HEK293 (cell line): ENCODE measurements around the gene TMEM240.
"Not testable (repeated sequence)": the region's sequence is repeated elsewhere in the genome, so short reads cannot be mapped to it uniquely, and the experiment has no call there.

Experiments
- CTCF ChIA-PET: fragments of 350-600 bp; formaldehyde crosslinking; extraction: SDS; loops from one replicate; lab custom pipeline; 2021; ENCODE audit warnings: antibody characterized with exemption; lab: Yijun Ruan, JAX
- POLR2A ChIA-PET: fragments of 300-600 bp; formaldehyde crosslinking; extraction: SDS; loops from one replicate; lab custom pipeline; 2020; ENCODE audit warnings: antibody characterized with exemption, inconsistent platforms; lab: Yijun Ruan, JAX
- H3K27ac ChIP-seq: fragments of 200-500 bp; sonication (Bioruptor generic); 2 replicates; pipeline ENCODE4 v1.5.1; 2014; ENCODE audit warnings: low read depth, low read length, control low read depth, inconsistent platforms; ENCODE audit errors: extremely low read depth
- H3K36me3 ChIP-seq, 2 experiments: fragments of 200-500 bp in 1 of 2; sonication (Bioruptor generic) in 1 of 2; 1 replicate in 1 of 2; 2 replicates in 1 of 2; pipeline ENCODE4 v1.5.1; 2014 to 2017; ENCODE audit warnings: inconsistent platforms in 2 of 2, low read length in 2 of 2; ENCODE audit not compliant: control insufficient read depth in 2 of 2, insufficient read depth in 1 of 2
- H3K4me1 ChIP-seq: fragments of 200-500 bp; sonication (Bioruptor generic); 2 replicates; pipeline ENCODE4 v1.5.1; 2014; ENCODE audit warnings: mild to moderate bottlenecking, low read length, inconsistent platforms; ENCODE audit not compliant: control insufficient read depth, insufficient read depth
- H3K4me3 ChIP-seq: 2 replicates; pipeline ENCODE4 v1.5.1; 2011; ENCODE audit warnings: low read depth, mild to moderate bottlenecking, control low read depth, low read length, moderate library complexity
- H3K9me3 ChIP-seq: fragments of 200-500 bp; sonication (Bioruptor generic); 2 replicates; pipeline ENCODE4 v1.5.1; 2014; ENCODE audit warnings: low read depth, low read length, inconsistent platforms; ENCODE audit not compliant: control insufficient read depth, insufficient read depth
- GLIS1 ChIP-seq: fragments of 450-650 bp; formaldehyde crosslinking; IDR thresholded peaks from 2 replicates; pipeline ENCODE4 v1.5.1; 2016; ENCODE audit warnings: missing biosample characterization, missing genetic modification characterization
- HOXC10 ChIP-seq: sonication (generic); formaldehyde crosslinking; IDR thresholded peaks from 2 replicates; pipeline ENCODE4 v1.8.1; 2023; ENCODE audit warnings: mild to moderate bottlenecking, missing genetic modification reagents
- KLF10 ChIP-seq: fragments of 450-650 bp; IDR thresholded peaks from 2 replicates; pipeline ENCODE4 v1.5.1; 2018; ENCODE audit warnings: missing biosample characterization, mild to moderate bottlenecking, missing genetic modification characterization
- KLF17 ChIP-seq: fragments of 450-650 bp; formaldehyde crosslinking; IDR thresholded peaks from 2 replicates; pipeline ENCODE4 v1.5.1; 2016; ENCODE audit warnings: missing biosample characterization, missing genetic modification characterization
- KLF9 ChIP-seq: fragments of 450-650 bp; formaldehyde crosslinking; IDR thresholded peaks from 2 replicates; pipeline ENCODE4 v1.5.1; 2016; ENCODE audit warnings: missing biosample characterization, missing genetic modification characterization, low read depth
- PATZ1 ChIP-seq: fragments of 450-650 bp; formaldehyde crosslinking; IDR thresholded peaks from 2 replicates; pipeline ENCODE4 v1.5.1; 2016; ENCODE audit warnings: missing biosample characterization, missing genetic modification characterization
- PRDM10 ChIP-seq: fragments of 450-650 bp; formaldehyde crosslinking; IDR thresholded peaks from 2 replicates; pipeline ENCODE4 v1.5.1; 2016; ENCODE audit warnings: missing biosample characterization, missing genetic modification characterization
- SCRT2 ChIP-seq: fragments of 450-650 bp; formaldehyde crosslinking; IDR thresholded peaks from 2 replicates; pipeline ENCODE4 v1.5.1; 2016; ENCODE audit warnings: missing biosample characterization, missing genetic modification characterization
- TCF7L2 ChIP-seq: IDR thresholded peaks from 2 replicates; pipeline ENCODE4 v1.6.1; 2011; ENCODE audit warnings: low read depth, mild to moderate bottlenecking, inconsistent platforms, low read length, moderate library complexity, borderline replicate concordance
- ZBTB44 ChIP-seq: fragments of 450-650 bp; IDR thresholded peaks from 2 replicates; pipeline ENCODE4 v1.5.1; 2018; ENCODE audit warnings: missing biosample characterization, mild to moderate bottlenecking, missing genetic modification characterization
- ZBTB48 ChIP-seq: fragments of 450-650 bp; formaldehyde crosslinking; IDR thresholded peaks from 2 replicates; pipeline ENCODE4 v1.5.1; 2016; ENCODE audit warnings: missing biosample characterization, missing genetic modification characterization
- ZNF266 ChIP-seq: fragments of 450-650 bp; formaldehyde crosslinking; IDR thresholded peaks from 2 replicates; pipeline ENCODE4 v1.5.1; 2016; ENCODE audit warnings: missing biosample characterization, missing genetic modification characterization, low read depth
- ZNF341 ChIP-seq: fragments of 450-650 bp; formaldehyde crosslinking; IDR thresholded peaks from 2 replicates; pipeline ENCODE4; 2016; ENCODE audit warnings: low read depth, missing biosample characterization, missing genetic modification characterization
- ZNF529 ChIP-seq: fragments of 450-650 bp; formaldehyde crosslinking; IDR thresholded peaks from 2 replicates; pipeline ENCODE4 v1.5.1; 2017; ENCODE audit warnings: missing genetic modification characterization, missing biosample characterization; ENCODE audit not compliant: insufficient replicate concordance
- ZNF600 ChIP-seq: fragments of 450-650 bp; formaldehyde crosslinking; IDR thresholded peaks from 2 replicates; pipeline ENCODE4 v1.5.1; 2016; ENCODE audit warnings: missing biosample characterization, missing genetic modification characterization
- ZNF629 ChIP-seq: fragments of 450-650 bp; formaldehyde crosslinking; IDR thresholded peaks from 2 replicates; pipeline ENCODE4 v1.5.1; 2017; ENCODE audit warnings: missing biosample characterization, missing genetic modification characterization

TMEM240 gene

GRCh38 chr1:1557688-1558087 lies 17.3 kb upstream of the TMEM240 start:
- H3K36me3 ChIP-seq = peaks cover 0 to 63% of the 10 kb centered on the region in 2 experiments; a peak in 2 of 3 replicates
- CTCF ChIA-PET, H3K9me3 ChIP-seq, POLR2A ChIA-PET, H3K4me3 ChIP-seq, H3K4me1 ChIP-seq, H3K27ac ChIP-seq: not testable (repeated sequence)
- TF ChIP-seq PRDM10 (tag by site-specific recombination) = peak; percentile 94

GRCh38 chr1:1556961-1557360 lies 16.5 kb upstream of the TMEM240 start:
- POLR2A ChIA-PET = interaction anchor here (0.6 kb wide), 1 partner anchor 969 kb away, joined by 3 read pairs; the partner anchor contains the start of gene PANK4
- H3K27ac ChIP-seq, CTCF ChIA-PET, H3K4me1 ChIP-seq, H3K9me3 ChIP-seq, H3K4me3 ChIP-seq: not testable (repeated sequence)
- H3K36me3 ChIP-seq = peaks cover 0 to 57% of the 10 kb centered on the region in 2 experiments; a peak in 2 of 3 replicates

- Histone ChIP-seq H3K36me3 (peaks cover 0 to 55% of the 10 kb centered on the region in 2 experiments; a peak in 2 of 3 replicates), H3K4me1 (no peaks in the 10 kb centered on the region; the same call in 1 of the 2 replicates), H3K27ac (no peak overlapping the region)
- no peak for TF ChIP-seq PATZ1 (tag by site-specific recombination)
- TF ChIP-seq HOXC10 (CRISPR knock-in tag) = no peak
- TF ChIP-seq ZNF341 = no peak
- no peak for TF ChIP-seq ZNF266 (tag by site-specific recombination)
- no peak for TF ChIP-seq TCF7L2
- TF ChIP-seq, all 188 proteins: peak for 0
- Histone ChIP-seq H3K4me3 (no peak overlapping the region), H3K9me3 (no peaks in the 10 kb centered on the region)
- ChIA-PET CTCF (no interaction called here), POLR2A (interaction anchor here (0.6 to 0.7 kb wide), 2 partner anchors 825 to 970 kb away, joined by 3 read pairs; partner anchors contain the start of gene PANK4)
Observed at GRCh38 chr1:1556505-1556904, 16.1 kb upstream of the TMEM240 start.

- ChIA-PET CTCF (interaction anchor here (0.6 to 0.9 kb wide), 3 partner anchors 111 to 435 kb away, joined by 3 to 4 read pairs (median 3); no protein-coding TSS in a partner anchor), POLR2A (interaction anchor here (0.6 kb wide), 1 partner anchor 15 kb away, joined by 3 read pairs; no protein-coding TSS in a partner anchor)
- H3K9me3 ChIP-seq = no peaks in the 10 kb centered on the region
- H3K4me3 ChIP-seq = no peak overlapping the region
- H3K4me1 ChIP-seq = no peaks in the 10 kb centered on the region; the same call in 1 of the 2 replicates
- H3K36me3 ChIP-seq = peaks cover 0 to 45% of the 10 kb centered on the region in 2 experiments; a peak in 2 of 3 replicates
- peak overlapping the region; percentile 12; the same call in 1 of the 2 replicates for H3K27ac ChIP-seq
- no peak for TF ChIP-seq ZBTB48
- TF ChIP-seq ZNF629 (tag by site-specific recombination) = peak; percentile 54; the same call in 1 of the 2 replicates
- TF ChIP-seq GLIS1 = peak; percentile 26; the same call in 1 of the 2 replicates
- peak; percentile 70; the same call in 1 of the 2 replicates for TF ChIP-seq KLF17 (tag by site-specific recombination)
- TF ChIP-seq KLF9 (tag by site-specific recombination) = peak; percentile 91
- peak; percentile 61; the same call in 1 of the 2 replicates for TF ChIP-seq KLF10 (tag by site-specific recombination)
- TF ChIP-seq ZBTB44 (tag by site-specific recombination) = peak; percentile 71
- 0 out of 2 replicates have a peak, but pooled peaks have one; percentile 22 for TF ChIP-seq SCRT2
- TF ChIP-seq ZNF529 = no peak
- peak; percentile 9; the same call in 1 of the 2 replicates for TF ChIP-seq ZNF600 (tag by site-specific recombination)
Observed at GRCh38 chr1:1554926-1555915, 14.8 kb upstream of the TMEM240 start.
